Measurements from ENCODE around the gene COL6A1.

The COL6A1 gene

DNA sequence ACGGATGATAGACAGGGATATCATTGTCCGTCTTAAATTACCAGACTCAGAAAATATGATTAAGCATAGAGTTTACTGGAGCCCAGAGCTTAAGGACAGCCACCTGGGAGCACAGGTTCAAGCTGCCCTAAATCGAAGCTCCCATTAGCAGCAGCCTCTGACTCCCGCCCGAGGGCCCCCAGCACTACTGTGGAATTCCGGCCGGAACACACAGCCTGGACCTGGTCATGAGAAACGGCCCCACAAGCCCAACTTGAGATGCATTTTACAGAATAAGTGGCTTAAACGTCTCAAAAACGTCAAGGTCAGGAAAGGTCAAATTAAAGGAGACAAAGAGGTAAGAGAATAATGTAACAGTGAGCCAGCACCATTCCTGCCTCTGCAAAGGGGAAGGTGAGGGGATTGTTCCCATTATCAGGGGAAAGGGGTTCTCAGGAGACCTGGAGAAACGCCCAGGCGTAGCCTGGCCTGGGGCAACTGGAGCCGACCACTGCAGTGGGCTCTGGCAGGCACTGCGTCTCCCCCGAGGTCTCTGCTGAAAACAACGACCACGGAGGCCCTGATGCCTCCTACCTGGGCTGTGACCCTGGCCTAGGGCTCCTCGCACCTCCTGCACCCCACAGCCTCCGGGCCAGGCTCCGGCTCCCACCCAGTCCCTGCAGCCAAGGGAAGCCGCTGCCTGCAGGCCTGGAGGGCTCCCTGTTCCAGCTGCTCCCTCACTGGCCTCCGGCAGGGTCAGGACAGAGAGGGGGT lies 11.5 kb upstream of the COL6A1 start:
- no peak overlapping the region for H3K4me3 ChIP-seq (replicated peaks in 1 of 2; ENCODE audit: low read depth in 2 of 2, low read length in 2 of 2)
- TF ChIP-seq, protein P1, sequence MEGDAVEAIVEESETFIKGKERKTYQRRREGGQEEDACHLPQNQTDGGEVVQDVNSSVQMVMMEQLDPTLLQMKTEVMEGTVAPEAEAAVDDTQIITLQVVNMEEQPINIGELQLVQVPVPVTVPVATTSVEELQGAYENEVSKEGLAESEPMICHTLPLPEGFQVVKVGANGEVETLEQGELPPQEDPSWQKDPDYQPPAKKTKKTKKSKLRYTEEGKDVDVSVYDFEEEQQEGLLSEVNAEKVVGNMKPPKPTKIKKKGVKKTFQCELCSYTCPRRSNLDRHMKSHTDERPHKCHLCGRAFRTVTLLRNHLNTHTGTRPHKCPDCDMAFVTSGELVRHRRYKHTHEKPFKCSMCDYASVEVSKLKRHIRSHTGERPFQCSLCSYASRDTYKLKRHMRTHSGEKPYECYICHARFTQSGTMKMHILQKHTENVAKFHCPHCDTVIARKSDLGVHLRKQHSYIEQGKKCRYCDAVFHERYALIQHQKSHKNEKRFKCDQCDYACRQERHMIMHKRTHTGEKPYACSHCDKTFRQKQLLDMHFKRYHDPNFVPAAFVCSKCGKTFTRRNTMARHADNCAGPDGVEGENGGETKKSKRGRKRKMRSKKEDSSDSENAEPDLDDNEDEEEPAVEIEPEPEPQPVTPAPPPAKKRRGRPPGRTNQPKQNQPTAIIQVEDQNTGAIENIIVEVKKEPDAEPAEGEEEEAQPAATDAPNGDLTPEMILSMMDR (IDR thresholded peaks at IDR 0.05; ENCODE audit: low read depth, low read length), result no peak
- DNase-seq (ENCODE audit: low read depth in 2 of 2), result no peak

DNA sequence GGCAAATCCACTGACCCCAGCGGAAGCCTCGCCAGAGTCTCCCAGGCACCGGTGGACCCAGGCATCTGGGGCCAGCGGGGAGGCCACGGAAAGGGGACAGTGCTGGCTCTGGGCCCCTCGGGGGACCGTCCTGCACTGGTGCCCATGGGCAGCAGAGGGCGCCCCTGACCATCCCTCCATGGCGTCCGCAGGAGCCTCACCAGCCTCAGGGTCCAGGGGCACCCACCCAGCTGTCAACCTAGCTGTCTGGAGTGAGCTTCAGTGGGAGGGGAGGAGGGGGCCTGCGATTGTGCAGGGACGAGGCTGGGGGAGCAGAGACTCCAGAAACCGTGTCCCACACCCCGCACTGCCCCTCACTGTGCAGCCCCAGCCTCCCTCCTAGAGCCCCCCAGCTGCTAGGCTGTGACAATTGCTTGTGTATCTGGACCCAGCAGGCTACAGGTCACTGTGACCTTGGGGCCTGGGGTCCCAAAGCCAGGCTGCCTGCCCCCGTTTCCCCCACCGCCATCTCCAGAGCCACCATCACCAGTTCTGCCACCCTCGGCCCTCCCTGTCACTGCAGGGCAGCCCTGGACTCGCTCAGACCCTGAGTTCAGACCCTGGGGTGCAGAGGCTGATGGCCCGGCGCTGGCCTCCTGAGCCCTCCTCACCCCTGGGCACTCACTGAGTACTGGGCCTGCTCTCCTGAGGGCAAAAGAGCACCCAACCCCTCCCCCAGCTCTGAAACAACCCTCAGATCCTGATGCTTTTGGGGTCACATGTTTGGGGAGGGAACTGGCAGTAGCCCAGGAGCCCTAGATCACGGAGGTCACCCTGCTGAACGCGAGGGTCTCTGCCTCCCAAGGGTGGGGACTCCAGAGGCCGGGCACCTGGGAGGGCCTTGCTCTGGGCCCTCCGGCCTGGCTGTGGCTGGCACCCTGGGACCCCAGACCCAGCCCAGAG lies 10.6 kb upstream of the COL6A1 start:
- DNase-seq (ENCODE audit: low read depth in 2 of 2), result peak; percentile 53 to 68
- TF ChIP-seq, protein P1 (IDR thresholded peaks at IDR 0.05; ENCODE audit: low read depth, low read length), result peak; percentile 93
- no peak overlapping the region for H3K4me3 ChIP-seq (replicated peaks in 1 of 2; ENCODE audit: low read depth in 2 of 2, low read length in 2 of 2)

DNA sequence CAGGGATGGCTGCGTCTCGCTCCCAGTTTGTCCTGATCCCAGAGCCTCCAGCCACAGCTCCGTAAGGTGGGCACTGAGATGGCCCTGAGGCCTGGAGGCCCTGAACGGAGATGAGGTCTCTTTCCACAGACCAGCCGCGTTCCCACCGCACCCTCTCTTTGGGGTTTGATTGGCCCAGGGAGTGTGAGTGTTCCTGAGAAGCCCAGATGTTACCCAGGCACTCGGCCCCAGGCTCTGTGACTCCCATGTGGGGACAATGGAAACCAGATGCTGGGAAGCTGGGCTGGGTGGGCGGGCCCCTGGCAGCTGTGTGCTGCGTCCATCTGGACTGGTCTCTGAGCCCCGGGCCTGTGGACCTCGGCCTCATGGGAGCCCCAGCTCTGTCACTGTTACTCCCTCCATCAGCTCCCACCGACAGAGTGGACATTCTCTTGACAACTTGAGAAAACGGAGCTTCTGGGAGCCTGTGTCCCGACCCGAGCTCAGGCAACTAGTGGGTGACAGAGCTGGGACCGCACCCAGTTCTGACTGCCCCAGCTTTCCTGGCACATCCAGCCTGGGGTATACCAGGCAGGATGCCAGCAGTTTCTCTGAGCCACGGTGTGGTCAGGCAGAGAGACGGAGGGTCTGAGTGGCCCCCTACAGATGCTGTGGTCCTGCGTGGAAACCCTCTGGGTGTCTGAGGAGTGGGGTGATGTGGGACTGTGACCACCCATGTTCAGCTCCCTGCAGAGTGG lies 9.8 kb upstream of the COL6A1 start:
- H3K4me3 ChIP-seq (replicated peaks in 1 of 2; ENCODE audit: low read depth in 2 of 2, low read length in 2 of 2), result no peak overlapping the region
- TF ChIP-seq, protein P1 (IDR thresholded peaks at IDR 0.05; ENCODE audit: low read depth, low read length), result no peak
- DNase-seq (ENCODE audit: low read depth in 2 of 2), result peak; percentile 76 to 90

DNA sequence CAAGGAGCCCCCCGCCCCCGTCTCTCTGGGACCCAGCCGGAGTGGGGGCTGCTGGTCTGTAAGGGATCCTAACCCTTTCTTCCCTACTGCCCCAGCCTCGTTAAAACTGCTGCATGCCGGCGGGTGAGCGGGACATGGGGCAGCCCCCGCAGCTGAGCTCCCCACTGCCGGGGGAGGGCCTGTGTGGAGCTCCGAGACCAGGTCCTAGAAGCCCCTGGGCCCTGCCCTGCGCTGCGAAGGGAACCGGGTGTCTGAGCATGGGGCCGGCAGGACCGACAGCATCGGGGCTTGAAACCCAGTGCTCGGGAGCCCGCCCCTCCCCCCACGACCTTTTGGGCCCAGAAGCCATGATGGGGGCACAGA lies 9.2 kb upstream of the COL6A1 start:
- TF ChIP-seq, protein P1 (IDR thresholded peaks at IDR 0.05; ENCODE audit: low read depth, low read length), result no peak
- no peak overlapping the region for H3K4me3 ChIP-seq (replicated peaks in 1 of 2; ENCODE audit: low read depth in 2 of 2, low read length in 2 of 2)
- DNase-seq (ENCODE audit: low read depth in 2 of 2), result peak in 1 of 2 donors; percentile 41

DNA sequence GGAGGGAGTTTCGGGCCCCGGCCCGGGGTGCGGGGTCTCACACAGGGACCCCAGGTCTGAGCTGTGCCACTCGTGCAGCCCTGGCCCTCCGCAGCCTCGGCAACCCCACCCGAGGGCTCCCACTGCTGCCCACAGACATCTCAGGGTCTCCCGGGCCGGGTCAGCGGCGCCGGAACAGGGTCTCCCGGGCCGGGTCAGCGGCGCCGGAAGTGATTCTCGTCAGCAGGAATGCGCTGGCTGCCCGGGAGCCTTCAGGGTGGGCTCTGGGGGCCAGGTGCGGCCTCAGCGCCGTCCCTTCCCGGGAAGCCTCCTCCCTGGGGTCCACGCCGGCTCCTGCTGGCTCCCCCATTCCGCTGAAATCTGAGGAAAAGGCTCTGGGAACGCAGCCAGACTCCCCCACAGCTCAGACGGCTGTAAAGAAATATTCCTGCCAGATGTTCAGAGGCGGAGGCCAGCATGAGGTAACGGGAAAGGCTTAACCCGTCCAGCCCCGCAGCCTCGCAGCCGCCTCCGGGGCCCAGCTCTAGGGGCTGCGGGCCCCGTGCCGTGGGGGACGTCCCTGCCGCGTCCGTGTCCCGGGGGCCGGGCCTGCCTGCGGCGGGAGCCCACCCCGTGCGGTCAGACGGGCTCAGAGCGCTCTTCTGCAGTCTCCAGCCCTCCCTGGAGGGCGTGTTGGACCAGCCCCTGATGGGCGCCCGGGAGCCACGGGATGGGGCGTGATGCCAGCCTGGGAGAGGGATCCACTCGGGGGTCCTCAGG lies 8.7 kb upstream of the COL6A1 start:
- TF ChIP-seq, protein P1 (IDR thresholded peaks at IDR 0.05; ENCODE audit: low read depth, low read length), result no peak
- DNase-seq (ENCODE audit: low read depth in 2 of 2), result peak; percentile 93 to 97
- peak overlapping the region; percentile 33 to 47 for H3K4me3 ChIP-seq (replicated peaks in 1 of 2; ENCODE audit: low read depth in 2 of 2, low read length in 2 of 2)

All from cardiac fibroblast (primary cell).